Astrocyte (in vitro differentiated cells and primary cell): ENCODE data around the gene CSF1R. TPM values are rescaled to one million over a fixed set of nuclear protein-coding genes. Genes with fewer than 3 reads are reported as not detected.

Experiments
- DNase-seq: peaks from one replicate; pipeline ENCODE4 v3.0.0-alpha.2; 2010; ENCODE audit warnings: low read depth
- FAIRE-seq: peaks from 2 replicates; lab custom pipeline; 2011; peaks lifted over from hg19 to GRCh38; lab: Jason Lieb, UNC
- H2AFZ ChIP-seq: 2 replicates; pipeline ENCODE4 v1.6.0; 2012; ENCODE audit warnings: low read depth, low read length, inconsistent platforms
- H3K27ac ChIP-seq: 2 replicates; pipeline ENCODE4 v1.5.1; 2011; ENCODE audit warnings: low read depth, low read length, inconsistent platforms
- H3K27me3 ChIP-seq: 2 replicates; pipeline ENCODE4 v1.6.0; 2011; ENCODE audit warnings: low read length, inconsistent platforms; ENCODE audit not compliant: insufficient read depth
- H3K36me3 ChIP-seq: 2 replicates; pipeline ENCODE4 v1.5.1; 2011; ENCODE audit warnings: low read length, inconsistent platforms; ENCODE audit not compliant: insufficient read depth
- H3K4me1 ChIP-seq: 2 replicates; pipeline ENCODE4 v1.5.1; 2011; ENCODE audit warnings: low read length, inconsistent platforms; ENCODE audit not compliant: insufficient read depth
- H3K4me2 ChIP-seq: 2 replicates; pipeline ENCODE4 v1.6.0; 2012; ENCODE audit warnings: low read length, inconsistent platforms
- H3K4me3 ChIP-seq: 2 replicates; pipeline ENCODE4 v1.5.1; 2011; ENCODE audit warnings: low read depth, mild to moderate bottlenecking, low read length, inconsistent platforms; ENCODE audit not compliant: insufficient read depth
- H3K79me2 ChIP-seq: 2 replicates; pipeline ENCODE4 v1.6.0; 2012; ENCODE audit warnings: mild to moderate bottlenecking, low read length, inconsistent platforms; ENCODE audit not compliant: insufficient read depth
- H3K9ac ChIP-seq: 2 replicates; pipeline ENCODE4 v1.6.0; 2012; ENCODE audit warnings: mild to moderate bottlenecking, low read length, inconsistent platforms
- H3K9me3 ChIP-seq: 2 replicates; pipeline ENCODE4 v1.5.1; 2012; ENCODE audit warnings: low read depth, mild to moderate bottlenecking, low read length, inconsistent platforms; ENCODE audit not compliant: insufficient read depth
- H4K20me1 ChIP-seq: 2 replicates; pipeline ENCODE4 v1.6.0; 2012; ENCODE audit warnings: low read length, inconsistent platforms; ENCODE audit not compliant: insufficient read depth
- H3K27ac Mint-ChIP-seq: one replicate; pipeline ENCODE4 v1.8.0; 2021; ENCODE audit warnings: mild to moderate bottlenecking, mixed read lengths; ENCODE audit not compliant: unreplicated experiment
- H3K27me3 Mint-ChIP-seq: one replicate; pipeline ENCODE4 v1.8.0; 2021; ENCODE audit warnings: low read depth, mixed read lengths; ENCODE audit not compliant: unreplicated experiment
- H3K36me3 Mint-ChIP-seq: one replicate; pipeline ENCODE4 v1.8.0; 2021; ENCODE audit warnings: low read depth, mixed read lengths; ENCODE audit not compliant: unreplicated experiment
- H3K4me1 Mint-ChIP-seq: one replicate; pipeline ENCODE4 v1.8.0; 2021; ENCODE audit warnings: low read depth, mixed read lengths; ENCODE audit not compliant: unreplicated experiment
- H3K4me3 Mint-ChIP-seq: one replicate; pipeline ENCODE4 v1.8.0; 2021; ENCODE audit warnings: mild to moderate bottlenecking, moderate library complexity, mixed read lengths; ENCODE audit not compliant: unreplicated experiment
- H3K9me3 Mint-ChIP-seq: one replicate; pipeline ENCODE4 v1.8.0; 2021; ENCODE audit warnings: mild to moderate bottlenecking, mixed read lengths; ENCODE audit not compliant: unreplicated experiment
- EZH2 ChIP-seq: IDR thresholded peaks from 2 replicates; pipeline ENCODE4 v1.6.1; 2012; ENCODE audit warnings: mild to moderate bottlenecking, low read length, inconsistent platforms; ENCODE audit not compliant: insufficient read depth
- total RNA-seq: library from RNA; stranded (reverse); gene quantifications from 2 replicates; pipeline ENCODE4 v1.2.1, GENCODE V29; 2021
- TF ChIP-seq, protein P1 (sequence below): IDR thresholded peaks from 2 replicates; pipeline ENCODE4 v1.5.1; 2011; ENCODE audit warnings: low read depth, mild to moderate bottlenecking, inconsistent platforms, low read length, moderate library complexity; ENCODE audit not compliant: insufficient read depth

CSF1R gene
- total RNA-seq, 1 donor from 2014 or later, result 1.4 TPM

DNA sequence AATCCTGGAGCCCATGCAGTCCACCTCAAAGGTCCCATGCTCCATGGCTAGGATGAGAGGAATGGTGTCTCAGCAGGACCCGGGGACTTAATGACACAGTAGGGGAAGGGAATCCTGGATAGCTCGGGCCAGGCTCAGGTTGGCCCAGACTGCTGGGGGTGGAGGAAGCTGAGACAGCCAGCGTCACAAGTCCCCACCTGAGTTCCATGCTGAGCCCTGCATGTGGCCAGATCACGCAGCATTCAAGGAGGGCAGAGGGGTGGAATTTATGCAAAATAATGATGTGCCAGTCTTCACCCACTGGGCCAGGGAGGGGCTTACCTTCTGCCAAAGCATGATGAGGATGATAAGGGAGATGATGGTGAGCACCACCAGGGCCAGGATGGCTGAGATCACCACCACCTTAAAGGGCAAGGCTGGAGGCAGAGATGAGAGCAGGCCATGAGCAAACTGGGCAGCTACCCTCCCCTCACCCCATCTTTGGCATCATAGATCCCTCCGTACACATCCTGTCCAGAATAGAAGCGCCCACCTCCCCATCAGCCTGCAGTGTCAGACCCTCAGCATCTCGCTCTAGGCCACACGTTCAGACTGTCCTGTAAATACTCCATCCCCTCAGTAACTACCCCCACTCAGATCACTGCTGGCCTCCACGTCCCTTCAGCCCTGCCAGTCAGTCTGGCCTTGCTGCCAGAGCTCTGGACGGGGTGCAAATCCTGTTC lies 40.0 kb upstream of the CSF1R start:
- no peak overlapping the region for H3K9ac ChIP-seq
- H3K4me3 ChIP-seq, result no peak overlapping the region
- H3K4me1 ChIP-seq, result peaks cover 4% of the 10 kb centered on the region
- H3K27ac ChIP-seq, result no peak overlapping the region
- H3K27me3 ChIP-seq, result no peaks in the 10 kb centered on the region
- FAIRE-seq, result no peak
- H3K4me1 Mint-ChIP-seq, result peaks cover 9% of the 10 kb centered on the region
- peaks cover 39% of the 10 kb centered on the region for H3K36me3 ChIP-seq
- H3K9me3 Mint-ChIP-seq, result peaks cover 2% of the 10 kb centered on the region
- no peak overlapping the region for H3K4me2 ChIP-seq
- no peak for DNase-seq
- H3K36me3 Mint-ChIP-seq, result peaks cover 57% of the 10 kb centered on the region
- H3K27ac Mint-ChIP-seq, result peak overlapping the region; percentile 47
- no peaks in the 10 kb centered on the region for H3K79me2 ChIP-seq
- no peak overlapping the region for H2AFZ ChIP-seq
- no peaks in the 10 kb centered on the region for H4K20me1 ChIP-seq
- no peak overlapping the region for H3K4me3 Mint-ChIP-seq
- H3K27me3 Mint-ChIP-seq, result no peaks in the 10 kb centered on the region
- TF ChIP-seq, protein P1, sequence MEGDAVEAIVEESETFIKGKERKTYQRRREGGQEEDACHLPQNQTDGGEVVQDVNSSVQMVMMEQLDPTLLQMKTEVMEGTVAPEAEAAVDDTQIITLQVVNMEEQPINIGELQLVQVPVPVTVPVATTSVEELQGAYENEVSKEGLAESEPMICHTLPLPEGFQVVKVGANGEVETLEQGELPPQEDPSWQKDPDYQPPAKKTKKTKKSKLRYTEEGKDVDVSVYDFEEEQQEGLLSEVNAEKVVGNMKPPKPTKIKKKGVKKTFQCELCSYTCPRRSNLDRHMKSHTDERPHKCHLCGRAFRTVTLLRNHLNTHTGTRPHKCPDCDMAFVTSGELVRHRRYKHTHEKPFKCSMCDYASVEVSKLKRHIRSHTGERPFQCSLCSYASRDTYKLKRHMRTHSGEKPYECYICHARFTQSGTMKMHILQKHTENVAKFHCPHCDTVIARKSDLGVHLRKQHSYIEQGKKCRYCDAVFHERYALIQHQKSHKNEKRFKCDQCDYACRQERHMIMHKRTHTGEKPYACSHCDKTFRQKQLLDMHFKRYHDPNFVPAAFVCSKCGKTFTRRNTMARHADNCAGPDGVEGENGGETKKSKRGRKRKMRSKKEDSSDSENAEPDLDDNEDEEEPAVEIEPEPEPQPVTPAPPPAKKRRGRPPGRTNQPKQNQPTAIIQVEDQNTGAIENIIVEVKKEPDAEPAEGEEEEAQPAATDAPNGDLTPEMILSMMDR, result no peak
- TF ChIP-seq EZH2, result no peak
- H3K9me3 ChIP-seq, result no peaks in the 10 kb centered on the region

DNA sequence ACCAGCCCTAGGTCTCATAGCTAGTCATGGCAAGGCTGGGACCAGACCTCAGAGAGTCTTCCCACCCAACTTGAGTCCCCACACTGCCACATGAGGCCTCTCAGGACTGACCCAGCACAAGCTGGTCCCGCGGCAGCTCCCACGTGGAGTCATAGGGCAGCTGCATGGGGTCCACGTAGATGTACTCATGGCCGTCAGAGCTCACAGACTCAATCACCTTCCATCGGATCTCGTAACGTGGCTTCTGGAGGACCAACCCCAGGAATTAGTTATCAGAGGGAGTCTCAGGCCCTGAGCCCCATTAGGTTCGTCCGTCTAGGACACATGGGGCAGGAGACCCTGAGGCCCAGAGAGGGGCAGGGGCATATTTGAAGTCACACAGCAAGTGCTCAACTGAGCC lies 39.0 kb upstream of the CSF1R start:
- Mint-ChIP-seq H3K27me3 (no peaks in the 10 kb centered on the region), H3K4me3 (no peak overlapping the region), H3K9me3 (peaks cover 2% of the 10 kb centered on the region), H3K27ac (no peak overlapping the region), H3K4me1 (peaks cover 8% of the 10 kb centered on the region), H3K36me3 (peaks cover 54% of the 10 kb centered on the region)
- Histone ChIP-seq H3K4me2 (no peak overlapping the region), H3K4me1 (peaks cover 4% of the 10 kb centered on the region), H3K79me2 (no peaks in the 10 kb centered on the region), H3K4me3 (no peak overlapping the region), H3K36me3 (peaks cover 35% of the 10 kb centered on the region), H4K20me1 (no peaks in the 10 kb centered on the region), H3K27me3 (no peaks in the 10 kb centered on the region), H3K27ac (no peak overlapping the region), H3K9ac (no peak overlapping the region), H3K9me3 (no peaks in the 10 kb centered on the region), H2AFZ (no peak overlapping the region)
- TF ChIP-seq, protein P1, result no peak
- TF ChIP-seq EZH2, result no peak
- no peak for FAIRE-seq
- DNase-seq, result no peak

DNA sequence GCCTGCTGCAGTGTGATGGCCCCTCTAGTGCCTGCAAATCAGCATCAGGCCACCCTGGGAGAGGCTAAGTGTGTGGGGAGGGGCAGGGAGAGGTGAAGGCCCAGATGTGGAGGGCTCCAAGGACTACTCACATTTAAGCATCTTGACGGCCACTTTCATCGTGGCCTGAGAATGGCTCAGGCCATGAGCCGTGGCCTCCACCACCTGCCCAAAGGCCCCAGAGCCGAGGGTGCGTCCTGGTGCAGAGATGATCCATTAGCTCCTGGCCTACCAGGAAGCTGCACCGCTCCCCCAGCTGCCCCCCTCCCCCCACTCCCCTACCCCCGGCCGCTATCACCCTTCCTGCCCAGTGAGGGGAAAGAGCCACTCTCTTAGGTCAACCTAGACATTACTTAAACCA lies 38.2 kb upstream of the CSF1R start:
- no peak overlapping the region for H3K27ac ChIP-seq
- H3K79me2 ChIP-seq, result no peaks in the 10 kb centered on the region
- no peaks in the 10 kb centered on the region for H3K9me3 ChIP-seq
- no peaks in the 10 kb centered on the region for H3K4me1 ChIP-seq
- H3K36me3 ChIP-seq, result peaks cover 35% of the 10 kb centered on the region
- no peak overlapping the region for H3K27ac Mint-ChIP-seq
- no peak overlapping the region for H2AFZ ChIP-seq
- no peaks in the 10 kb centered on the region for H4K20me1 ChIP-seq
- no peaks in the 10 kb centered on the region for H3K27me3 Mint-ChIP-seq
- FAIRE-seq (no peak), DNase-seq (no peak)
- peaks cover 2% of the 10 kb centered on the region for H3K4me1 Mint-ChIP-seq
- no peak overlapping the region for H3K4me2 ChIP-seq
- no peak for TF ChIP-seq EZH2
- TF ChIP-seq, protein P1, result no peak
- H3K9ac ChIP-seq, result no peak overlapping the region
- no peak overlapping the region for H3K4me3 ChIP-seq
- H3K36me3 Mint-ChIP-seq, result peaks cover 49% of the 10 kb centered on the region
- H3K4me3 Mint-ChIP-seq, result no peak overlapping the region
- H3K27me3 ChIP-seq, result no peaks in the 10 kb centered on the region
- H3K9me3 Mint-ChIP-seq, result peaks cover 2% of the 10 kb centered on the region
